CD4-positive, alpha-beta T cell treated with Interleukin-17A for 1 hour (primary cell): Measurements from ENCODE around the gene HSD17B3.
"Not testable (repeated sequence)": the region's sequence is repeated elsewhere in the genome, so short reads cannot be mapped to it uniquely, and the experiment has no call there.

Experiments
- DNase-seq: peaks from one replicate; pipeline ENCODE4 v3.0.0-alpha.2; 2020

The HSD17B3 gene

DNA sequence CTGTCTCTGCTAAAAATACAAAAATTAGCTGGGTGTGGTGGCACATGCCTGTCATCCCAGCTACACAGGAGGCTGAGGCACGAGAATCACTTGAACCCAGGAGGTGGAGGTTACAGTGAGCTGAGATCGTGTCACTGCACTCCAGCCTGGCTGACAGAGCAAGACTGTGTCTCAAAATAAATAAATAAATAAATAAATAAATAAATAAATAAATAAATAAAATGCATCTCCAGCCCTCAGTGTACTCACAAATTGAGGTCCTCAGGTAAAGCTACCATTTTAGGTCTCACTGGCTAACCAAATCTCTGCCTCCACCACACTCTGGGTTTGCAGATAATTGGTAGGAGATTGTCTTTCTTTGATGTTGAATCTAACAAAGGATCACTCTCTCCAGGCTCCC lies 112.4 kb downstream of the HSD17B3 start:
- DNase-seq, result not testable (repeated sequence)

DNA sequence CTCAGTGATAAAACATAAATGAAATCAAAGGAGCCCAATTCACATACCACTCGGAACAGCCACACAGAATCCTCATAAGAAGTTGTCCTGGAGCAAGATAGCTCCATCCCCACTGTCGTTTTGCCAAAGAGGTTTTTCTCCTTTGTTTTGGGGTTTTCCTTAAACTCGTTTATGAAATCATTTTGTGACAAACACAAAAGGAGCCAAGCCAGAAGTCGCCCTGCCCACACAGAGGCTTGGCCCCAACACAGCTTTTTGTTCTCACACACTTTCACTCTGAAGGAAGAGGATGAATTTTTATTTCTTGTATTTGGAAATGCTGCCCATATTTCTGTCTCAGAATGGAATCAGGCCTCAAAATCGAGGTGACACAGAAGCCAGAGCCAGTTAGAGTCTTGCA lies 113.4 kb downstream of the HSD17B3 start:
- DNase-seq, result no peak

DNA sequence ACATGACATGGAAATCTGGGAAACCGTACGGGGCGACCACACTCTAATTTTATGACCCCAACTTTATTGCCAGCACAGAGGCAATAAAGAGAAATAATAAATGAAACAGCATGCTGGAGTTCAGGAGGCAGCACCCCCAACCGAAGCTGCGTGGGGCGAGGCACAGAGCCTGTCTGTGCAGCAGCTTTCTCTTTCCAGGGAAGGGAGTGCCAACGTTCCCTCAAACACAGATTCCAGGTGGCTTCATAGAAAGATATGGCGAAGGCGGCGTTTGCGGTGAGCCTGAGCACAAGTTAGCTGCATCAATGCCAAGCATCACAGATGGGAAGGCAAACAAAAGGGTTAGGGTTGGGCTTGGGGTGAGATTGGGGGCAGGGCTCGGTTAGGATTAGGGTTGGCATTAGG lies 114.8 kb downstream of the HSD17B3 start:
- DNase-seq, result no peak

DNA sequence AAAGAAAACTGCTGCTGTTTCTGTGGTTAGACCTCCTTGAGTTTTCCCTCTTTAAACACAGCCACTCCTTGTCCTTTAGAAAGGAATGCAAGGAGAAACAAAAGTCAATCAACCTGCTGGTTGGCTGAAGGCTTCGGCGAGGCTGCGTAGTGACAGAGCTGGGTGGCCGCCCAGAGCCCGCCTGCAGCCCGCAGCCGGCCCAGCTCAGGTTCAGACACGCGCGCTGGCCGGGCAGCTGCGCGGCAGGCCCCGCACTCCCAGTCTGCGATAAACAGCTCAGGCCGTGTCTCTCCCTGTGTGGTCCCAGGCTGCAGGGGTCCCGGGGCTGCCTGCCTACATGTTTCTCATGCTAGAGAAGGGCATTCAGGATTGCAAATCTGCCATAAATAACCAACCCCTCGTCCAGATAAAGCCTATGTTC lies 115.4 kb downstream of the HSD17B3 start:
- DNase-seq, result no peak

DNA sequence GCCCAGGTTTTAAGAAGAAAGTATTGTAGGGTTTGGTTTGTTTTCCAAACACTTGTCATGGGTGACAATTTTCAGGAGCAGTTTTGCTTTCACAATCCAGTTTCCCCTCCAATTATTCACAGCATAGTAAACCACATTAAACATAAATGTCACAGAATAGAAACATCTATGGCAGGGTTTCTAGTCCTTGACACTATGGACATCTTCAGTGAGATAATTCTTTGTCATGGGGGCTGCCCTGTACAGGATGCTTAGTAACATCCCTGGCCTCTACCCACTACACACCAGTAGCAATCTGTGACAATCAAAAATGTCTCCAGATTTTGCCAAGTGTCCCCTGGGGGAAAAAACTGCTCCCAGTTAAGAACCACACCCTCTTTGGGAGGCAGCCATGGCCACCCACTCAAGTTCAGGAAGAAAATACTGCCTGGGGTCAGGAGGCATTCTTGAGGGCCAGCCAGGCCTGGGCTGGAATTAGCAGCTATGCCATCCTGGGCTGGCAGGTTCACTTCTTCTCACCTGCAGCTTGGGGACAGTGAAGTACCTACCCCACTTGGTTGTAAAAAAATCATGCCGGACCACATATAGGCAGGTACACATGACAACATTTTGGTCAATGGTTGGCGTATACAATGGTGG lies 116.3 kb downstream of the HSD17B3 start:
- DNase-seq, result no peak
